Activated T-helper 1 cell treated with anti-CD3 and anti-CD28 coated beads, Interleukin-12 subunit alpha, Interleukin-12 subunit beta, Interleukin-2, Interleukin-4 antibody, amounts not matched to agents 30 ng/mL and 10 ng/mL and 1 ng/mL, durations not matched to agents 14 hours and 24 hours and 36 hours (primary cell): ENCODE data around the gene ABCA2. TPM values are rescaled to one million over a fixed set of nuclear protein-coding genes. Genes with fewer than 3 reads are reported as not detected.
"Not testable (repeated sequence)": the region's sequence is repeated elsewhere in the genome, so short reads cannot be mapped to it uniquely, and the experiment has no call there.

Experiments
- DNase-seq: peaks from one replicate; pipeline ENCODE4 v3.0.0; 2021; ENCODE audit warnings: low spot score
- H3K27ac Mint-ChIP-seq: one replicate; pipeline ENCODE4 v1.8.0; 2021; ENCODE audit warnings: mild to moderate bottlenecking, mixed read lengths
- H3K27me3 Mint-ChIP-seq: one replicate; pipeline ENCODE4 v1.8.0; 2022; ENCODE audit warnings: mild to moderate bottlenecking, moderate library complexity, mixed read lengths; ENCODE audit not compliant: insufficient read depth
- H3K36me3 Mint-ChIP-seq: one replicate; pipeline ENCODE4 v1.8.0; 2021; ENCODE audit warnings: low read depth, mixed read lengths
- H3K4me1 Mint-ChIP-seq: one replicate; pipeline ENCODE4 v1.8.0; 2021; ENCODE audit warnings: low read depth, mixed read lengths
- H3K4me3 Mint-ChIP-seq: one replicate; pipeline ENCODE4 v1.8.0; 2021; ENCODE audit warnings: mild to moderate bottlenecking, moderate library complexity, mixed read lengths
- H3K9me3 Mint-ChIP-seq: one replicate; pipeline ENCODE4 v1.8.0; 2021; ENCODE audit warnings: mixed read lengths
- intact Hi-C: fragments of 100-400 bp; cut with micrococcal nuclease; formaldehyde crosslinking; loops from one replicate; pipeline ENCODE4 v1.15.1; 2024
- total RNA-seq: library from RNA; stranded (reverse); gene quantifications from 2 replicates; pipeline ENCODE4 v1.2.3, GENCODE V29; 2022

ABCA2 gene
- total RNA-seq, 1 donor from 2014 or later, result 25.7 TPM

DNA sequence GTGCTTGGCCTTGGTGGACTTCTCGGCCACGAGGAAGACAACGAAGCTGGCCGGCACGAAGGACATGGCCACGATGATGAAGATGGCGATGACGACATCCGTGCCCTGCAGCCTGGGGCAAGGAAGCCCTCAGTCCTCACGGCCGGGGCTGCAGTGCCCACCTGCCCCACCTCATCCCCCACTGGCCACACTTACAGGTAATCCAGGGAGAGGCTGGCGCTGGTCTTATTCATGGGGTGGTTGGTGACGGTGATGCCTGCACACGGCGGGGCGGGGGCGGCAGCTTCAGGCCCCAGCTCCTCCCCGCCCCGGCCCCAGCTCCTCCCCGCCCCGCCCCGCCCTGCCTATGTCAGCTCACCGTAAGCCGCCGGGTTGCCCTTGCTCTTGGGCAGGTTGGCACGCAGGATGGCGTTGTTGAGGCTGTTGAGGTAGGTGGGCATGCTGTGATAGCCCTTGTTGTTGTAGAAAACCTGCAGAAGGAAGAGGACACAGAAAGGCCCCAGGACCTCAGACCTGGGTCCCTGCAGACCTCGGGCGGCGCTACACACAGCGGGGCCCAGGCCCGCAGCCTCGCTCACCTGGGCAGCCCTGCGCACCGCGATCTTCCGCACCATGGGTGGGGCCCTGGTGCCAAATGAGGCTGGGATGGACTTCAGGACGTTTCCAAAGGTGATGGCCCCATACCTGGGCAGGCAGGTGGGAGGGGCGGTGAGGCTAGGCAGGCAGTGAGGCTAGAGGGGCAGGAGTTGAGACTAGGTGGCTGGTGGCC lies 15.9 kb downstream of the ABCA2 start:
- no peak for DNase-seq
- Mint-ChIP-seq H3K27ac (no peak overlapping the region), H3K27me3 (no peaks in the 10 kb centered on the region), H3K4me1 (no peaks in the 10 kb centered on the region), H3K4me3 (no peak overlapping the region), H3K36me3 (no peaks in the 10 kb centered on the region), H3K9me3 (no peaks in the 10 kb centered on the region)
- intact Hi-C loops, result no loop called here

DNA sequence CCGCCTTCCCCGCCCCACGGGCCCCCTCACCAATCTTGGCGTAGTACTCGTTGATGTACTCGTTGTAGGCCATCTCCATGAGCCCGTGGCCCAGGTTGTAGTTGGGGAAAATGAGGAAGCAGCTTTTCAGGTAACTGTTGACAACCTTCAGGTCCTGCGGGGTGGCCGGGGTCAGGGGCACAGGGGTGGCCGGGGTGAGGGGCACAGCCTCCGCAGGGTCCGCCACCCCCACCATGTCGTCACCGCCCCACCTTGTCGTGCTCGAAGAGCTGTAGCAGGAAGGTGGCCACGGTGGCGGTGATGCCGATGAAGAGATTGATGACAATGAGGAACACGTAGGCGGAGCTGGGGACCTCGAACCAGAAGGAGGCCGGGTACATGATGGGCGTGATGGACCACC lies 16.9 kb downstream of the ABCA2 start:
- no peaks in the 10 kb centered on the region for H3K36me3 Mint-ChIP-seq

DNA sequence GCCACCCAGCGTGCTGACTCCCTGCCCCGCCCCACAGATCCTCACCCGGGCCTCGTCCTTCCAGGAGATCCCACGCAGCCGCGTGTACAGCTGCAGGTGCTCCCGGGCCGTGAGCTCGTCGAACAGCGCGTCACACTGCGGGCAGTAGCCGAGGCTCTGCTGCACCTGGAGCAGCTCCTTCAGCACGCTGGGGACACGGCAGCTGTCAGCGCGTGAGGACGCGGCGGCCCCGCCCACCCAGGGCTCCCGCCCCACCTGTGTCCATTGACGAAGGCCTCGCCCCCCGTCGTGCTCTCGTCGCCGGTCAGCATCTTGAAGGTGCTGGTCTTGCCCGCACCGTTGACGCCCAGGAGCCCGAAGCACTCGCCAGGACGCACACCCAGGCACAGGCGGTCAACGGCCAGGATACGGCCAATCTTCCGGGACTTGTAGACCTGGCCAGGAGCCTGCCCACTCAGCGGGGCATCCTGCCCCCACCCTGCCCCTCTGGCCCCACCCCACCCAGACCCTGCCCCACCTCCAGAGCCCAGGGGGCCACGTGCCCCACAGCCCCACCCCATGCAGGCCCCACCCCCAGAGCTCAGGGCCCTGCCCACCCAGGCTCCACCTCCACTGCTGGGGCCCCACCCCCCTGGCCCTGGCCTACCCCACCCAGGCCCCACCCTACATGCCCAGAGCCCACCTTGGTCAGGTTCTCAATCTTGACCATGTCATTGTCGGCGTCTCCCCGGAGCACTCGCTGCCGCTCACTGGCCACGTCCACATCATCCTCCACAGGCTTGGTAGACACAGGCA lies 17.9 kb downstream of the ABCA2 start:
- Mint-ChIP-seq H3K4me3 (no peak overlapping the region), H3K36me3 (no peaks in the 10 kb centered on the region), H3K27me3 (no peaks in the 10 kb centered on the region), H3K9me3 (no peaks in the 10 kb centered on the region), H3K4me1 (no peaks in the 10 kb centered on the region), H3K27ac (no peak overlapping the region)
- no peak for DNase-seq
- intact Hi-C loops, result no loop called here

More for the DNA sequence above, 16.9 kb downstream of the ABCA2 start:
- Mint-ChIP-seq H3K9me3 (no peaks in the 10 kb centered on the region), H3K27me3 (no peaks in the 10 kb centered on the region), H3K4me3 (no peak overlapping the region), H3K4me1 (no peaks in the 10 kb centered on the region), H3K27ac (no peak overlapping the region)
- intact Hi-C loops, result no loop called here
- no peak for DNase-seq

DNA sequence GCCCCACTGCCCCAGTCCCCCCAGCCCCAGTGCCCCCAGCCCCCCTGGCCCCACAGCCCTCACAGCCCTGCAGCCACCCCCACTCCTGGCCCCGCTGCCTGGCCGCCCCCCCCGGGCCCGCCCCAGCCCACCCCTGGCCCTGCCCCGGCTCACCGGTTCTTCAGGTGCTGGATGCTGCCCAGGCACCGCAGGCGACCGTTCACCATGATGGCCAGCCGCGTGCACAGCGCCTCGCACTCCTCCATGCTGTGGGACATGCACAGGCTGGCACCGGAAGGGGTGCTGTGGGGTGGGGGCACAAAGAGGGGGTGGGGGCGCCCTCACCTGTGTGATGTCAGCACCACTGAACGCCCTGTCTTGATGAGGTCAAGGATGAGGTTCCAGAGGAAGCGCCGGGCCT lies 18.8 kb downstream of the ABCA2 start:
- Mint-ChIP-seq H3K36me3 (no peaks in the 10 kb centered on the region), H3K4me3 (no peak overlapping the region), H3K27me3 (peaks cover 2% of the 10 kb centered on the region), H3K9me3 (no peaks in the 10 kb centered on the region), H3K27ac (no peak overlapping the region), H3K4me1 (no peaks in the 10 kb centered on the region)
- no peak for DNase-seq
- intact Hi-C loops, result no loop called here

DNA sequence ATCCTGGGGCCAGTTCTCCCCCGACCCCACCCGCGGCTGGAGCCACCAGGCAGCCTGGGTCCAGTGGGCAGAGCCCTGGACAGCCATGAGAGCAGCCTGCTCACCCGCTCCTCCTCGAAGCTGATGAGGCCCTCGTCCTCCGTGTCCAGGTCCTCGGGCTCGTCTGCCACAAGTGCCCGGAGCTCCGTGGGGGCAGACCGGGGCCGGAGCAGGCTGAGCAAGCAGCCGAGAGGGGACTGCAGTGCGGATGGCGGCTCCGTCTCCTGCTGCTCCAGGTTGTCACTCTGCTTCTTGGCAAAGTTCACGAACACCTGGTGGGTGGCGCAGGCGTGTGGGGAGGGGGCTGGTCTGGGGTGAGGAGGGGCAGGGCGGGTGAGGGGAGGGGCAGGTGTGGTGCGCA lies 19.7 kb downstream of the ABCA2 start:
- Mint-ChIP-seq H3K9me3 (no peaks in the 10 kb centered on the region), H3K27me3 (peaks cover 2% of the 10 kb centered on the region), H3K36me3 (no peaks in the 10 kb centered on the region), H3K27ac (no peak overlapping the region), H3K4me1 (no peaks in the 10 kb centered on the region), H3K4me3 (no peak overlapping the region)
- no peak for DNase-seq
- intact Hi-C loops, result no loop called here

DNA sequence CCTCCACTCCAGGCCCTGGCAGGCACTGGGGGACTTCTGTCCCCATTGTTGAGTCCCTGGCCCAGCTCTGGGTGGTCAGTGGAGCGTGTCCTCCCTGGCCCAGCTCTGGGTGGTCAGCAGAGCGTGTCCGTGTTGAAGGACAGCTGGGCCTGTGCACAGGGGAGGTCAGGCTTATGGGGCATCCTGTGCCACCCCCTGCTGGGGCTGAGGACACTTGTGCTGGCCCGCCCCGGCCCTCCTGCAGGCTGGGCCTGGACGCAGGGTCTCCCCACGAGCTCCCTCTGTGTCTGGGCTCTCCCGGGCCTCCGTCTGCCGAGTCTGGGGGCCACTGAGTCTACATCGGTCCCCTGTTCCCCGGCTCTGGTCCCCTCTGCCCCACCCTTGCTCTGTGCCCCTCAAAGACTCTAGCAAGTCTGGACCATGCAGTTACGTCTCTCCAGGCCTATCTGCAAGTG lies 20.2 kb downstream of the ABCA2 start:
- Mint-ChIP-seq H3K27me3 (peaks cover 2% of the 10 kb centered on the region), H3K9me3 (no peaks in the 10 kb centered on the region), H3K4me1 (no peaks in the 10 kb centered on the region), H3K27ac (no peak overlapping the region), H3K36me3 (no peaks in the 10 kb centered on the region), H3K4me3 (no peak overlapping the region)
- intact Hi-C loops, result no loop called here
- no peak for DNase-seq

DNA sequence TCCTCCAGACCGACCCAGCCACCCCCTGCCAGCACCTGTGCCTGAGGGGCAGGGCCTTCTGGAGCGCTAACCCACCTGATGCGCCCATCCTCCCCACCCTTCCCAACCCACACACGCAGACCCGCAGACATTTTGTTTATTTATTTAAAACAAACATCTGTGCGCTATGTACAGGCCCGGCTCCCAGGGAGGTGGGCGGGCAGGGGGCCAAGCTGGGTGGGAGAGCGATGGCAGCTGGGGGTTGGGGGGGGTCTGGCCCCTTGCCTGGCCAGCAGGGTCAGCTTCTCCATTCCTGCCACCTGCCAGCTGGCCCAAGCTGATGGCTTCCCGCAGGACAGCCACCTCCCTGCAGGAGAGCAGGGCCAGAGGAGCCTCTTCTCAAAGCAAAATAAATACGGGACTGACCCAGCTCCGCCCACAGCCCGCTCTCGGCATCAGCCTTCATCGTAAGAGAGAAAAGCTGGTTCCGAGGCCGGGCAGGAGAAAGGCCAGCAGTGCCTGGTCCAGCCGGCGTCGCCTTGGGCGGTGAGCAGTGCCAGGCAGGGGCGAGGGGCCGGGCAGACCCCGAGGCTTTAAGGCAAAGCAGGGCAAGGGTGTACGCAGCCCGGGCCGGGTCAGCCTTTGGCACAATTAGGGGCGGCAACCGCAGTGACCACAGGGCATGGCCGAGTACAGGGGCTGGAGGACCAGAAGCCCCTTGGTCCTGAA lies 20.8 kb downstream of the ABCA2 start:
- Mint-ChIP-seq H3K27me3 (peaks cover 2% of the 10 kb centered on the region), H3K4me1 (no peaks in the 10 kb centered on the region), H3K36me3 (no peaks in the 10 kb centered on the region), H3K27ac (no peak overlapping the region), H3K4me3 (no peak overlapping the region), H3K9me3 (no peaks in the 10 kb centered on the region)
- intact Hi-C loops, result no loop called here
- no peak for DNase-seq

DNA sequence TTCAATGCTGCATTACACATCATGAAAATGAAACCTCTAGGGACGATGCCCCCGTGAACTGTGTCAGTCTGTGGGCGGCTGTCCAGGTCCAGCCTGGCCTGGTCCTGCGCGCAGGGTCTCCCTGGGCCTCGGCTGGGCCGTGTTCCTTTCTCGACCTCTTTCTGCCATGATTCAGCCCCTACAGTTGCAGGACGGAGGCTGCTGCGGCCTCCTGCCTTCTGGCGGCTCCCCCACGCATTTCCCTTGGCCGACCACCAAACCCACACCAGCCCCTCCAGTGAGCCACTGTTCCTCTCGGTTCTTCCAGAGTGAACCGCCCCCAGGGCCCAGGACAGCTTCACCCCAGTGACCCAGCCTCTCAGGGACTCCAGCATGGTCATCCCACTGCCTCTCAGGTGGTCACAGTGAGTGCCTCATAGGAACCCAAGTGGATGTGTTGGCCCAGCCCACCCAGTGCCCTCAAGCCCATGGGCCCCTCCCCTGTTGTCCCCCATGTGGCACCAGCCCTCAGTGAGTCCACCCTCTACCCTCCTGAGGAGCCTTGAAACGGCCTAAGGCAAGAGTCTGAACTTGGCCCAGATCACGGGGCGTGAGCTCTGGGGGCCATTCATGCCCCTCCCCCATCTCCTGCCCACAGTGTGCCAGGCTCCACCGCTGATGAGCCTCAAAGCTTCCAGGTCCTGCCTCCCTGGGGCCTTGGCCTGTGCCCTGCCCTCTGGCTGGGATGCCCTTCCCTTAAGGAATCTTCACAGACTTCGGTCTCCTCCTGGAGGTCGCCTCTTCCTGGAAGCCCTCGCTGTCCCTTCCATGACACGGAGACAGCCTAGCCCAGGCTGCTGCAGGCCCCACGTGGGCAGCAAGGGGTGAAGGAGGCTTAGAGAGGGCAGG lies 21.7 kb downstream of the ABCA2 start:
- intact Hi-C loops, result no loop called here
- peaks cover 2% of the 10 kb centered on the region for H3K27me3 Mint-ChIP-seq
- no peaks in the 10 kb centered on the region for H3K4me1 Mint-ChIP-seq
- no peak overlapping the region for H3K4me3 Mint-ChIP-seq
- no peaks in the 10 kb centered on the region for H3K36me3 Mint-ChIP-seq
- no peak for DNase-seq
- no peak overlapping the region for H3K27ac Mint-ChIP-seq
- no peaks in the 10 kb centered on the region for H3K9me3 Mint-ChIP-seq

DNA sequence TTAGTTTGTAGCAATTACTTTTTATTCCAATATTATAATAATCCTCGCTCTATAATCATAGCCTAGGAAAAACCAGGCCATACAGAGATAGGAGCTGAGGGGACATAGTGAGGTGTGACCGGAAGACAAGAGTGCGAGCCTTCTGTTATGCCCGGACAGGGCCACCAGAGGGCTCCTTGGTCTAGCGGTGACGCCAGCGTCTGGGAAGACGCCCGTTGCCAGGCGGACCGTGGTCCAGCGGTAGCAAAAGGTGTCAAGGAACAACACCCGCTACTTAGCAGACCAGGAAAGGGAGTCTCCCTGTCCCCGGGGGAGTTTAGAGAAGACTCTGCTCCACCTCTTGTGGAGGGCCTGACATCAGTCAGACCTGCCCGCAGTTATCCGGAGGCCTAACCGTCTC lies 23.8 kb downstream of the ABCA2 start:
- H3K27me3 Mint-ChIP-seq, H3K27ac Mint-ChIP-seq, H3K36me3 Mint-ChIP-seq, H3K9me3 Mint-ChIP-seq, H3K4me3 Mint-ChIP-seq, DNase-seq: not testable (repeated sequence)
- H3K4me1 Mint-ChIP-seq, result peaks cover 11% of the 10 kb centered on the region
- intact Hi-C loops, result loop anchor here (1.0 kb wide), 1 partner anchor 31 kb away; no protein-coding TSS in a partner anchor

DNA sequence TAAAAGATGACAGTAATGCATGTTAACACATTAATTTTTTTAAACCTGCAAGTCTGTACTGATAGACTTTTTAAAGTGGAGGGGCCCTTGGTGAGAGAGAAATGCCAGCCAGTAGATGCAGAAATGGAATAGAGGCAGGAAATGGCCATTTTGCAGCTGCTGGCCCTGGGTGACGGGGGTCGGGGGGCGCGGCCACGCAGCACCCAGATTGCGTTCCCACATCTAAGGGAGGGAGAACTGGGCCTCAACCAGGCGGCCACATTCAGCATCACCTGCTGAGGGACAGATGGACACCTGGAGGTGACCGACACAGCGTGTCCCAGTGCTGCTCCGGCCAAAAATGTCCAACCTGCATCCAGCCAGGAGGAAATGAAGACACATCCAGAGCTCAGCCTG lies 25.4 kb downstream of the ABCA2 start:
- Mint-ChIP-seq H3K27me3 (peaks cover 11% of the 10 kb centered on the region), H3K4me1 (peaks cover 19% of the 10 kb centered on the region), H3K27ac (no peak overlapping the region), H3K4me3 (no peak overlapping the region), H3K9me3 (no peaks in the 10 kb centered on the region), H3K36me3 (no peaks in the 10 kb centered on the region)
- intact Hi-C loops, result no loop called here
- DNase-seq, result no peak

DNA sequence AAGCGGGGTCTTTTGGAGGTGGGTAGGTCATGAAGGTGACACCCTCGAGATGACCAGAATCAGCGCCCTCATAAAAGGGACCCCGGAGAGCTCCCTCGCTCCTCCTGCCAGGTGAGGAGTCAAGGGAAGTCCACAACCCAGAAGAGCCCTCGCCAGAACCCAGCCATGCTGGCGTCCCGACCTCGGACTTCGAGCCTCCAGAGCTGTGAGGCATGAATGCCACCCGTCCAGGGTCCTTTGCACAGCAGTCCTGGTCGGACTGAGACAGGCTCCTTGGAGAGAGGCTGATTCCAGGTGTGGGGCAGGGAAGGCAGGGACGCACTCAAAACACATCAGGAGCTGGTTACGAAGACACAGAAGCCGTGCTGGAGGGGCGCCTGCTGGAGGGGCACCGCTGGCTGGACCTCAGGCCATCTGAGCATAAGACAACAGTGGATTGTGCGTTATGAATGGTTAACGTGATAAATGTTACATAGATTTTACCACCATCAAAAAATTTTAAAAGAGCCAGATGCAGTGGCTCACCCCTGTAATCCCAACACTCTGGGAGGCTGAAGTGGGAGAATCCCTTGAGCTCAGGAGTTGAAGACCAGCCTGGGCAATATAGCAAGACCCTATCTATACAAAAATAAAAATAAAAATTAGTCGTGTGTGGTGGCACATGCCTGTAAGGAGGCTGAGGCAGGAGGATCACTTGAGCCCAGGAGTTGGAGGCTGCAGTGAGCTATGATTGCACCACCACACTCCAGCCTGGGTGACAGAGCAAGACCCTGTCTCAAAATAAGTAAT lies 26.0 kb downstream of the ABCA2 start:
- Mint-ChIP-seq H3K27ac (no peak overlapping the region), H3K27me3 (peaks cover 13% of the 10 kb centered on the region), H3K36me3 (no peaks in the 10 kb centered on the region), H3K4me3 (no peak overlapping the region), H3K9me3 (no peaks in the 10 kb centered on the region), H3K4me1 (peaks cover 22% of the 10 kb centered on the region)
- intact Hi-C loops, result loop anchor here (2.0 kb wide), 2 partner anchors 33 to 211 kb away; partner anchors contain the start of gene TMEM141
- no peak for DNase-seq
